Mesodermal cell (in vitro differentiated cells): ENCODE measurements around the gene WWP2. TPM values are rescaled to one million over a fixed set of nuclear protein-coding genes. Genes with fewer than 3 reads are reported as not detected.
A peak's percentile ranks its signal among the peaks of the same experiment; 100 is the strongest.

Source experiments
- H3K27ac ChIP-seq: 2 replicates; pipeline ENCODE4 v1.7.0; 2013; ENCODE audit warnings: mild to moderate bottlenecking, low read depth, low read length, moderate library complexity; ENCODE audit not compliant: severe bottlenecking
- H3K36me3 ChIP-seq: 2 replicates; pipeline ENCODE4 v1.7.1; 2013; ENCODE audit warnings: mild to moderate bottlenecking, low read length, moderate library complexity; ENCODE audit not compliant: control insufficient read depth, insufficient read depth
- H3K4me1 ChIP-seq: one replicate; pipeline ENCODE4 v1.7.1; 2013; ENCODE audit warnings: mild to moderate bottlenecking, low read length; ENCODE audit not compliant: insufficient read depth, control insufficient read depth, poor library complexity, severe bottlenecking
- H3K4me3 ChIP-seq: 2 replicates; pipeline ENCODE4 v1.7.0; 2013; ENCODE audit warnings: low read length, control low read depth, mild to moderate bottlenecking; ENCODE audit not compliant: insufficient read depth, poor library complexity, severe bottlenecking; ENCODE audit errors: extremely low read depth
- H3K9me3 ChIP-seq: 2 replicates; pipeline ENCODE4 v1.7.1; 2013; ENCODE audit warnings: mild to moderate bottlenecking, low read length, moderate library complexity; ENCODE audit not compliant: control insufficient read depth
- WGBS, 2 experiments: methylation state at CpG; one replicate each; pipeline ENCODE4 v1.1.5; 2013; ENCODE audit warnings: missing lambda C conversion rate in 2 of 2; ENCODE audit not compliant: insufficient coverage in 2 of 2; 5-methylcytosine and 5-hydroxymethylcytosine counted together
- polyA plus RNA-seq, 2 experiments: library from polyadenylated mRNA; stranded (reverse); fragments of 50-300 nt; gene quantifications; one replicate each; pipeline ENCODE4 v1.2.3, GENCODE V29; 2013

Gene WWP2
- 15.7 TPM for polyA plus RNA-seq (2013, experiment 1 of 2)
- 14.5 TPM for polyA plus RNA-seq (2013, experiment 2 of 2)

- H3K4me1 ChIP-seq, result peaks cover 4% of the 10 kb centered on the region
- H3K27ac ChIP-seq, result peak within 1 kb of the TSS; percentile 57
- H3K9me3 ChIP-seq, result no peaks in the 10 kb centered on the region
- peak within 1 kb of the TSS; percentile 76 for H3K4me3 ChIP-seq
- H3K36me3 ChIP-seq, result no peaks in the 10 kb centered on the region
- 2 to 3% methylated on average over 17 to 37 of the region's 68 CpGs for WGBS, 2 experiments
Measured at GRCh38 chr16:69761983-69762813, at the start of gene WWP2. TSS of gene WWP2 (plus strand) at chr16:69762332. CDS start at chr16:69787011, 24,679 bp downstream.

- WGBS, 2 experiments, result 97 to 98% methylated on average over 5 to 8 of the region's 9 CpGs
- Histone ChIP-seq H3K9me3 (no peaks in the 10 kb centered on the region), H3K4me3 (no peak overlapping the region), H3K4me1 (no peaks in the 10 kb centered on the region), H3K36me3 (peaks cover 77% of the 10 kb centered on the region), H3K27ac (no peak overlapping the region)
Measured at GRCh38 chr16:69712914-69713581, 49.1 kb upstream of the WWP2 start.

GRCh38 chr16:69717066-69717465 is 45.1 kb upstream of the WWP2 start:
- Histone ChIP-seq H3K27ac (no peak overlapping the region), H3K4me1 (no peaks in the 10 kb centered on the region), H3K9me3 (no peaks in the 10 kb centered on the region), H3K36me3 (peaks cover 67% of the 10 kb centered on the region), H3K4me3 (no peak overlapping the region)
- 96 to 98% methylated on average over 5 of the region's 6 CpGs for WGBS, 2 experiments

- no peak overlapping the region for H3K27ac ChIP-seq
- H3K36me3 ChIP-seq, result peaks cover 56% of the 10 kb centered on the region
- no peaks in the 10 kb centered on the region for H3K9me3 ChIP-seq
- no peaks in the 10 kb centered on the region for H3K4me1 ChIP-seq
- 75 to 98% methylated on average over 5 to 6 of the region's 10 CpGs for WGBS, 2 experiments
- H3K4me3 ChIP-seq, result no peak overlapping the region
Measured at GRCh38 chr16:69718111-69718764, 43.9 kb upstream of the WWP2 start.

GRCh38 chr16:69720822-69721430 is 41.2 kb upstream of the WWP2 start:
- no peak overlapping the region for H3K4me3 ChIP-seq
- no peak overlapping the region for H3K27ac ChIP-seq
- H3K9me3 ChIP-seq, result no peaks in the 10 kb centered on the region
- H3K36me3 ChIP-seq, result peaks cover 46% of the 10 kb centered on the region
- WGBS, 2 experiments, result 96% methylated on average over 7 to 9 of the region's 10 CpGs
- no peaks in the 10 kb centered on the region for H3K4me1 ChIP-seq

GRCh38 chr16:69721441-69721957 is 40.6 kb upstream of the WWP2 start:
- Histone ChIP-seq H3K9me3 (no peaks in the 10 kb centered on the region), H3K36me3 (peaks cover 42% of the 10 kb centered on the region), H3K4me3 (no peak overlapping the region), H3K27ac (no peak overlapping the region), H3K4me1 (no peaks in the 10 kb centered on the region)
- WGBS, 2 experiments, result 91 to 93% methylated on average over 4 to 5 of the region's 6 CpGs

- WGBS, 2 experiments, result 95 to 100% methylated on average over 2 of the region's 2 CpGs
- peaks cover 8% of the 10 kb centered on the region for H3K4me1 ChIP-seq
- H3K36me3 ChIP-seq, result peaks cover 21% of the 10 kb centered on the region
- H3K4me3 ChIP-seq, result no peak overlapping the region
- peak overlapping the region; percentile 8 for H3K27ac ChIP-seq
- no peaks in the 10 kb centered on the region for H3K9me3 ChIP-seq
Measured at GRCh38 chr16:69724414-69724873, 37.7 kb upstream of the WWP2 start.

GRCh38 chr16:69724981-69725479 is 37.1 kb upstream of the WWP2 start:
- H3K4me3 ChIP-seq, result peak overlapping the region; percentile 45
- H3K9me3 ChIP-seq, result no peaks in the 10 kb centered on the region
- H3K4me1 ChIP-seq, result peaks cover 8% of the 10 kb centered on the region
- peak overlapping the region; percentile 8 for H3K27ac ChIP-seq
- peaks cover 16% of the 10 kb centered on the region for H3K36me3 ChIP-seq
- WGBS, 2 experiments, result 61 to 63% methylated on average over 6 of the region's 6 CpGs

GRCh38 chr16:69725480-69726312 is 36.4 kb upstream of the WWP2 start:
- Histone ChIP-seq H3K9me3 (no peaks in the 10 kb centered on the region), H3K4me1 (peaks cover 8% of the 10 kb centered on the region), H3K36me3 (peaks cover 16% of the 10 kb centered on the region), H3K4me3 (peak overlapping the region; percentile 45), H3K27ac (peak overlapping the region; percentile 99)
- 65 to 78% methylated on average over 26 to 28 of the region's 32 CpGs for WGBS, 2 experiments
